Liver (tissue), 4 donors: Measurements from ENCODE around the gene CACFD1. TPM values are rescaled to one million over a fixed set of nuclear protein-coding genes. Genes with fewer than 3 reads are reported as not detected.

Experiments used
- polyA plus RNA-seq, 2 donors: library from polyadenylated mRNA; stranded (reverse) in 1 of 2; unstranded in 1 of 2; fragments of 200-250 nt in 1 of 2; fragments of >200 nt in 1 of 2; fragmentation: Nextera tagmentation in 1 of 2; extraction: Ambion mirVana in 1 of 2; gene quantifications; one replicate each; pipeline versions ENCODE4 v1.2.1 to v1.2.3, GENCODE V29; 2013 to 2015
- total RNA-seq, 2 donors: library from RNA; depleted of rRNA; stranded (reverse); fragments of >200 nt; gene quantifications; one replicate each; pipeline ENCODE4 v1.2.3, GENCODE V29; 2014
- donor health status: healthy.
- donor health status: healthy.
- donor health status: healthy.

Gene CACFD1
- total and polyA plus RNA-seq, 4 donors = 10.1 to 34.5 (median 26.4) TPM

Other genes with a start within 250 kb of the CACFD1 start
- under 1 TPM; 0.08 to 0.75 TPM for gene ABO, start 184.8 kb upstream of the CACFD1 start, total RNA-seq
- under 1 TPM in 1 of 2 donors, not detected in 1; 0.10 TPM for gene ABO, start 184.8 kb upstream of the CACFD1 start, polyA plus RNA-seq
- 1 to 10 TPM; 4.9 to 9.4 TPM for gene SURF6, start 123.8 kb upstream of the CACFD1 start, total RNA-seq
- gene SURF6, start 123.8 kb upstream of the CACFD1 start, polyA plus RNA-seq = 10 to 100 TPM in 1 of 2 donors, 1 to 10 TPM in 1; 4.1 to 12.9 TPM
- 10 to 100 TPM in 1 of 2 donors, 1 to 10 TPM in 1; 9.5 to 10.3 TPM for gene MED22, start 111.8 kb upstream of the CACFD1 start, total RNA-seq
- gene MED22, start 111.8 kb upstream of the CACFD1 start, polyA plus RNA-seq = 10 to 100 TPM in 1 of 2 donors, 1 to 10 TPM in 1; 3.1 to 10.3 TPM
- 100 to 1,000 TPM; 571 to 930 TPM for gene RPL7A, start 111.8 kb upstream of the CACFD1 start, total RNA-seq
- gene RPL7A, start 111.8 kb upstream of the CACFD1 start, polyA plus RNA-seq = 100 to 1,000 TPM; 215 to 837 TPM
- gene SURF1, start 103.5 kb upstream of the CACFD1 start, total RNA-seq = 10 to 100 TPM; 20.7 to 42.8 TPM
- 100 to 1,000 TPM in 1 of 2 donors, 10 to 100 TPM in 1; 58.3 to 106 TPM for gene SURF1, start 103.5 kb upstream of the CACFD1 start, polyA plus RNA-seq
- 10 to 100 TPM in 1 of 2 donors, 1 to 10 TPM in 1; 6.0 to 13.5 TPM for gene SURF2, start 103.4 kb upstream of the CACFD1 start, total RNA-seq
- gene SURF2, start 103.4 kb upstream of the CACFD1 start, polyA plus RNA-seq = 10 to 100 TPM; 13.9 to 15.8 TPM
- 100 to 1,000 TPM; 196 to 386 TPM for gene SURF4, start 83.9 kb upstream of the CACFD1 start, total RNA-seq
- 100 to 1,000 TPM; 142 to 238 TPM for gene SURF4, start 83.9 kb upstream of the CACFD1 start, polyA plus RNA-seq
- gene STKLD1, start 83.6 kb upstream of the CACFD1 start, total RNA-seq = under 1 TPM; 0.25 to 0.37 TPM
- under 1 TPM; 0.28 to 0.85 TPM for gene STKLD1, start 83.6 kb upstream of the CACFD1 start, polyA plus RNA-seq
- gene REXO4, start 42.0 kb upstream of the CACFD1 start, total RNA-seq = 1 to 10 TPM; 8.7 to 9.5 TPM
- gene REXO4, start 42.0 kb upstream of the CACFD1 start, polyA plus RNA-seq = 10 to 100 TPM in 1 of 2 donors, 1 to 10 TPM in 1; 7.4 to 12.1 TPM
- 10 to 100 TPM in 1 of 2 donors, 1 to 10 TPM in 1; 6.5 to 11.5 TPM for gene ADAMTS13, start 37.6 kb upstream of the CACFD1 start, total RNA-seq
- 10 to 100 TPM in 1 of 2 donors, 1 to 10 TPM in 1; 9.2 to 13.3 TPM for gene ADAMTS13, start 37.6 kb upstream of the CACFD1 start, polyA plus RNA-seq
- 1 to 10 TPM; 2.7 to 3.9 TPM for gene SLC2A6, start 19.1 kb downstream of the CACFD1 start, total RNA-seq
- 1 to 10 TPM; 1.7 to 1.9 TPM for gene SLC2A6, start 19.1 kb downstream of the CACFD1 start, polyA plus RNA-seq
- gene MYMK, start 65.0 kb downstream of the CACFD1 start, total RNA-seq = not detected
- gene MYMK, start 65.0 kb downstream of the CACFD1 start, polyA plus RNA-seq = not detected
- gene ADAMTSL2, start 74.7 kb downstream of the CACFD1 start, total RNA-seq = 10 to 100 TPM in 1 of 2 donors, 1 to 10 TPM in 1; 1.8 to 18.2 TPM
- 10 to 100 TPM in 1 of 2 donors, 1 to 10 TPM in 1; 3.8 to 11.6 TPM for gene ADAMTSL2, start 74.7 kb downstream of the CACFD1 start, polyA plus RNA-seq
- gene FAM163B, start 149.4 kb downstream of the CACFD1 start, total RNA-seq = 1 to 10 TPM; 3.0 to 3.7 TPM
- gene FAM163B, start 149.4 kb downstream of the CACFD1 start, polyA plus RNA-seq = 1 to 10 TPM; 2.1 to 4.0 TPM
- gene DBH, start 176.4 kb downstream of the CACFD1 start, total RNA-seq = 1 to 10 TPM in 1 of 2 donors, under 1 TPM in 1; 0.37 to 2.4 TPM
- gene DBH, start 176.4 kb downstream of the CACFD1 start, polyA plus RNA-seq = 10 to 100 TPM in 1 of 2 donors, 1 to 10 TPM in 1; 2.7 to 21.2 TPM